GM18511 (cell line): ENCODE results near the gene MST1.

Experiments
- ATAC-seq: cut with Tn5 transposase; IDR thresholded peaks from one replicate; pipeline ENCODE4 v1.9.1; 2021; ENCODE audit warnings: mild to moderate bottlenecking, moderate library complexity; ENCODE audit not compliant: unreplicated experiment

The MST1 gene

DNA sequence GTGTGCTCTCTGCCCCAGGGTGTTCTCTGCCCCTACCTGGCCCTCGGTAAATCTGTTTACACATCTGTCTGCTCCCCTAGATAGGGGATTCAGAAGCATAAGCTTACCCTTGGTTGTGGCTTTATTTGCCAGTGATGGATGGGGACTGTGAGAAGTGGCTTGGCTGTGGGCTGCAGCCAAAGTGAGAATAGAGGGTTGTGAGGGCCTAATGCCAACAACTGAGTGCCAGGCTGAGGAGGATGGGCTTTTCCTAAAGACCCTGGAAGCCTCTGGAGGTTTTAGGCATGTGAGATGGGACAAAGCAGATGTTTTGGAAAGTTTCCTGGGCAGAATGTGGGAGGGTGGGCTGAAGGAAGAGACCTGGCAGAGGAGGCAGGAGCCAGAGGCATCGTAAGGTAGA, 30.6 kb downstream of the MST1 start:
- ATAC-seq: no peak

DNA sequence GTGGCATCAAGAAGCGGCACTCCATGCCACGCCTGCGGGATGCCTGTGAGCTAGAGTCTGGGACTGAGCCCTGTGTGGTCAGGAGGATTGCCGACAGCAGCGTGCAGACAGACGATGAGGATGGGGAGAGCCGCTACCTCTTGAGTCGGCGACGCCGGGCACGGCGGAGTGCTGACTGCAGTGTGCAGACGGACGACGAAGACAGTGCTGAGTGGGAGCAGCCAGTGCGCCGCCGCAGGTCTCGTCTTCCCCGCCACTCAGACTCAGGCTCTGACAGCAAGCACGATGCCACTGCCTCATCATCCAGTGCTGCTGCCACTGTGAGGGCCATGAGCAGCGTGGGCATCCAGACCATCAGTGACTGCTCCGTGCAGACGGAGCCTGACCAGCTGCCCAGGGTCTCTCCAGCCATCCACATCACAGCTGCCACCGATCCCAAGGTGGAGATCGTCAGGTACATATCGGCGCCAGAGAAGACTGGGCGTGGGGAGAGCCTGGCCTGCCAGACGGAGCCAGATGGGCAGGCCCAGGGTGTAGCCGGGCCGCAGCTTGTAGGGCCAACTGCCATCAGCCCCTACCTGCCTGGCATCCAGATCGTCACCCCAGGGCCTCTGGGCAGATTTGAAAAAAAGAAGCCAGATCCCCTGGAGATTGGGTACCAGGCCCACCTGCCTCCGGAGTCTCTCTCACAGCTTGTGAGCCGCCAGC, 31.9 kb downstream of the MST1 start:
- no peak for ATAC-seq

DNA sequence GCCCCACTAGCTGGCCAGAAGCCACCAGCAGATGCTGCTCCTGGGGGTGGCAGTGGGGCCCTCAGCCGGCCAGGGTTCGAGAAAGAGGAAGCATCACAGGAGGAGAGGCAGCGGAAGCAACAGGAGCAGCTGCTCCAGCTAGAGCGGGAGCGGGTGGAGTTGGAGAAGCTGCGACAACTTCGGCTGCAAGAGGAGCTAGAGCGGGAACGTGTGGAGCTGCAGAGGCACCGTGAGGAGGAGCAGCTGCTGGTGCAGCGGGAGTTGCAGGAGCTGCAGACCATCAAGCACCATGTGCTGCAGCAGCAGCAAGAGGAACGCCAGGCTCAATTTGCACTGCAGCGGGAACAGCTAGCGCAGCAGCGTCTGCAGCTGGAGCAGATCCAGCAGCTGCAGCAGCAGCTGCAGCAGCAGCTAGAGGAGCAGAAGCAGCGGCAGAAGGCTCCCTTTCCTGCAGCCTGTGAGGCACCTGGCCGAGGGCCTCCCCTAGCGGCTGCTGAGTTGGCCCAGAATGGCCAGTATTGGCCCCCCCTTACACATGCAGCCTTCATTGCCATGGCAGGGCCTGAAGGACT, 32.6 kb downstream of the MST1 start:
- no peak for ATAC-seq

DNA sequence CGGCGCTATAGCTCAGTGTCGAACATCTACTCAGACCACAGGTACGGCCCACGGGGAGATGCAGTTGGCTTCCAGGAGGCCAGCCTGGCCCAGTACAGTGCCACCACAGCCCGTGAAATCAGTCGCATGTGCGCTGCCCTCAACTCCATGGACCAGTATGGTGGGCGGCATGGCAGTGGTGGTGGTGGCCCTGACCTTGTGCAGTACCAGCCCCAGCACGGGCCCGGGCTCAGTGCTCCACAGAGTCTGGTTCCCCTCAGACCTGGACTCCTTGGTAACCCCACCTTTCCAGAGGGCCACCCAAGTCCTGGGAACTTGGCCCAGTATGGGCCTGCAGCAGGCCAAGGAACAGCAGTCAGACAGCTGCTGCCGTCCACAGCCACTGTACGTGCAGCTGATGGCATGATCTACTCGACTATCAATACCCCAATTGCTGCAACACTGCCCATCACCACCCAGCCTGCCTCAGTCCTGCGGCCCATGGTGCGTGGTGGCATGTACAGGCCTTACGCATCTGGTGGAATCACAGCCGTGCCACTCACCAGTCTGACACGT, 33.5 kb downstream of the MST1 start:
- no peak for ATAC-seq

DNA sequence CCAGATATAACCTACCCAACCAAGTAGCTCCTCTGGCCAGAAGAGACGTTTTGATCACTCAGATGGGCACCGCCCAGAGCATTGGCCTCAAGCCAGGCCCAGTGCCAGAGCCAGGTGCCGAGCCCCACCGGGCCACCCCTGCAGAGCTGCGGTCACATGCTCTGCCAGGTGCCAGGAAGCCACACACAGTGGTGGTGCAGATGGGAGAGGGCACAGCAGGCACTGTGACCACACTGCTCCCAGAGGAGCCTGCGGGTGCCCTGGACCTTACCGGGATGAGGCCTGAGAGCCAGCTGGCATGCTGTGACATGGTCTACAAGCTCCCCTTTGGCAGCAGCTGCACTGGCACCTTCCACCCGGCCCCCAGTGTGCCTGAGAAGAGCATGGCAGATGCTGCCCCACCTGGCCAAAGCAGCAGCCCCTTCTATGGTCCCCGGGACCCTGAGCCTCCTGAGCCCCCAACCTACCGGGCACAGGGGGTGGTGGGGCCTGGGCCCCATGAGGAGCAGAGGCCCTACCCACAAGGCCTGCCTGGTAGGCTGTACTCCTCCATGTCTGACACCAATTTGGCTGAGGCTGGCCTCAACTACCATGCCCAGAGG, 34.2 kb downstream of the MST1 start:
- ATAC-seq: no peak

DNA sequence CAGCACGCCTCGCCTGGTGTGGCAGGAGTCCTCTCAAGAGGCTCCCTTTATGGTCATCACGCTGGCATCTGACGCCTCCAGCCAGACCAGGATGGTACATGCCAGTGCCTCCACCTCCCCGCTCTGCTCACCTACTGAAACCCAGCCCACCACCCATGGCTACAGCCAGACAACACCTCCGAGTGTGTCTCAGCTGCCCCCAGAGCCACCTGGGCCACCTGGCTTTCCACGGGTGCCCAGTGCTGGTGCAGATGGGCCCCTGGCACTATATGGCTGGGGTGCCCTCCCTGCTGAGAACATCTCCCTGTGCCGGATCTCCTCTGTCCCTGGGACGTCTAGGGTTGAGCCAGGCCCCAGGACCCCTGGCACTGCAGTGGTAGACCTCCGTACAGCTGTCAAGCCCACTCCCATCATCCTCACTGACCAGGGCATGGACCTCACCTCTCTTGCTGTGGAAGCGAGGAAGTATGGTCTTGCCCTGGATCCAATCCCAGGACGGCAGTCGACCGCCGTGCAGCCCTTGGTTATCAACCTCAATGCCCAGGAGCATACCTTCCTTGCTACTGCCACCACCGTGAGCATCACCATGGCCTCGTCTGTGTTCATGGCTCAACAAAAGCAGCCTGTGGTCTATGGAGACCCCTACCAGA, 35.0 kb downstream of the MST1 start:
- no peak for ATAC-seq

DNA sequence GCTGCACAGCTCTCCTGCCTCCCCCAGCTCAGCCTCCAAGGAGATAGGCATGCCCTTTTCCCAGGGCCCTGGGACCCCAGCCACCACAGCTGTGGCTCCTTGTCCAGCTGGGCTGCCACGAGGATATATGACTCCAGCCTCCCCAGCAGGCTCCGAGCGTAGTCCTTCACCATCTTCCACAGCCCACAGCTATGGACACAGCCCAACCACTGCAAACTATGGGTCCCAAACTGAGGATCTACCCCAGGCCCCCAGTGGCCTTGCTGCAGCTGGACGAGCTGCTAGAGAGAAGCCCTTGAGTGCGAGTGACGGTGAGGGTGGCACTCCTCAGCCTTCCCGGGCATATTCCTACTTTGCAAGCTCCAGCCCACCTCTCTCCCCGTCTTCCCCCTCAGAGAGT, 35.7 kb downstream of the MST1 start:
- no peak for ATAC-seq

DNA sequence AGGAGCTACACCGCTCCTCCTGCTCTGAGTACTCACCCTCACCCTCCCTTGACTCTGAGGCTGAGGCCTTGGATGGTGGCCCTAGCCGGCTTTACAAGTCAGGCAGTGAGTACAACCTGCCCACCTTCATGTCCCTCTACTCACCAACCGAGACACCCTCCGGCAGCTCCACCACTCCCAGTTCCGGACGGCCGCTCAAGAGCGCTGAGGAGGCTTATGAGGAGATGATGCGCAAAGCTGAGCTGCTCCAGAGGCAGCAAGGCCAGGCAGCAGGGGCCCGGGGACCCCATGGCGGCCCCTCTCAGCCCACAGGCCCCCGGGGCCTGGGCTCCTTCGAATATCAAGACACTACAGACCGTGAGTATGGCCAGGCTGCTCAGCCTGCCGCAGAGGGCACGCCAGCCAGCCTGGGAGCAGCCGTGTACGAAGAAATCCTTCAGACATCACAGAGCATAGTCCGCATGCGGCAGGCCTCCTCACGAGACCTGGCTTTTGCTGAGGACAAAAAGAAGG, 36.3 kb downstream of the MST1 start:
- no peak for ATAC-seq

DNA sequence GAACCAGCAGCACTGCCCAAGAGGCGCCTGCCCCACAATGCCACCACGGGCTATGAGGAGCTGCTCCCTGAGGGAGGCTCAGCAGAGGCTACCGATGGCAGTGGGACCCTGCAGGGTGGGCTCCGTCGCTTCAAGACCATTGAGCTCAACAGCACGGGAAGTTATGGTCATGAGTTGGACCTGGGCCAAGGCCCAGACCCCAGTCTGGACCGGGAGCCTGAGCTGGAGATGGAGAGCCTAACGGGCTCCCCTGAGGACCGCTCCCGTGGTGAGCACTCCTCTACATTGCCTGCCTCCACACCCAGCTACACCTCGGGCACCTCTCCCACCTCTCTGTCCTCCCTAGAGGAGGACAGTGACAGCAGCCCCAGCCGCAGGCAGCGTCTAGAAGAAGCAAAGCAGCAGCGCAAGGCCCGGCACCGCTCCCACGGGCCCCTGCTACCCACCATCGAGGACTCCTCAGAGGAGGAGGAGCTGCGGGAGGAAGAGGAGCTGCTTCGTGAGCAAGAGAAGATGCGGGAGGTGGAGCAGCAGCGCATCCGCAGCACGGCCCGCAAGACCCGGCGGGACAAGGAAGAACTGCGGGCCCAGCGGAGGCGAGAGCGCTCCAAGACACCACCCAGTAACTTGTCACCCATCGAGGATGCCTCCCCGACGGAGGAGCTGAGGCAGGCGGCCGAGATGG, 36.9 kb downstream of the MST1 start:
- no peak for ATAC-seq

DNA sequence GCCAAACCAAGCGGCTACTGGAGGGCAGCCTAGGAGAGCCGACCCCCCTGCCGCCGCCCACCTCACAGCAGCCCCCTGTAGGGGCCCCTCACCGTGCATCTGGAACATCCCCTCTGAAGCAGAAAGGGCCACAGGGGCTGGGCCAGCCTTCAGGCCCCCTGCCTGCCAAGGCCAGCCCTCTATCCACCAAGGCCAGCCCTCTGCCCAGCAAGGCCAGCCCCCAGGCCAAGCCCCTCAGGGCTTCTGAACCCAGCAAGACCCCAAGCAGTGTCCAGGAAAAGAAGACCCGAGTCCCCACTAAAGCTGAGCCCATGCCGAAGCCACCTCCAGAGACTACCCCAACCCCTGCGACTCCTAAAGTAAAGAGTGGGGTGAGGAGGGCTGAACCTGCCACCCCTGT, 38.6 kb downstream of the MST1 start:
- ATAC-seq: no peak

DNA sequence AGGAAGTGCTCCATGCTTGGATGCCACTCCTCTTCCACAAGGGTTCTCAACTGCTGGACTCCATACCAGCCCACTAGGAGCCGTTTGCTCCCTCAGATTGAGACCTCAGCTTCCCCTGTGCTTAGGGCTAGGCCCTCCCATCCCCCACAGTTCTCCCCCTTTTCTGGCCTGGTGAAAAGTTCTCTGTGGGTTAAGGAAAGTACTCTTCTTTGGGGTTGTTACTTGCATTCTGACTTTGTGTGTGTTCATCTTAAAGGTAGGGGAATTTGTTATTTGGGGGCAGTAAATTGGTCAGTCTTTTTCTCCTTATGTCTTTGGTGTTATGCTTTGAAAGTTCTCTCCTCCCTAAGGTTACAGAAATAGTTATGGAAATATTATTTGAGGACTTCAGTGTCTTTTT, 39.1 kb downstream of the MST1 start:
- ATAC-seq: no peak

DNA sequence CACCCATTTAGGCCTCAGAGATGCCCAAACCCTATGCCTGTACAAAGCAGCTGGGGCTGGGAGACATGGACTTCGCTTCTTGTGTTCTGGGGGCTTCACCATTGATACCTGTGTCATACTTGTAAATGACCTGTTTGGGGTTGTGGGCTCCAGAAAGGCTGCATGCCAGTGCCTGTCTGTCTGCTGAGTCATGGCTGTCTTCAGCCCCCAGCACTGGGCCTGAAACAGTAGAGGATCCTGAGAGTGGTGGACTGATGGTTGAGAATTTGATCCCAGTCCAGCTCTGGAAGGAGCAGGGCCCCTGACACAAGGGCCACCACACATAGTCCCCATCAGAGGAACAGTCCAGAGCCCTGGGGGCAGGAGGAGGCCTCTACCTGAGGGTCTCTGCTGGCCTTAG, 39.7 kb downstream of the MST1 start:
- ATAC-seq: no peak

DNA sequence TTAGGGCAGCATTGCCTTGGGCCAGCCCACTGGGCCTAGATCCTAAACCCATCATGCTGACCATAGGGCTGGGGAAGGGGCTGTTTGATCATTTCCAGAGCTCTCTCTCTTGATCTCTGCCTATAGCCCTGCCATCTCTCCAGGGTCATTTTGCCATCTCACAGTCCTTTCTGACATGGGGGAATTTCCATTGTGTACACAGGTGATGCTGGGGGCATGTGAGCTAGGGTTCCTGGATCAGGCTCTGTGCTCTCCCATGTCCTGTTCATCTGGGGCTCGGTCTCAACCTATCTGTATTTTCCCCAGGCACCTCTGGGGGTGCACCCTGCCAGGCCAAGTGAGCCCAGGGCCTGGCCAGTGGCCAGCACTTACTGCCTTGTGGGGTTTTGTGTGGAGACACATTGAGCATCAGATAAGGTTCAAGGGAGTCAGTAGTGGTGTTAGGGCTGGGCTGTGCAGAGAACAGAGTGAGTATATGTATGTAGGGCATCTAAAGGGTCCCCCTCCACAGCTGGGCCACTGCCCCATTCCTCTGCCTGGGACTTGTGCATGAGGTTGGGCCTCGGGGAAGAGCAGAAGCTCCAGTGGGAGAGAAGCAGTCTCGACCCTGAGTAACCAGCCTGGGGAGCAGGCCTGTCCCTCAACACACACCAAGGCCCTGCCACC, 40.8 kb downstream of the MST1 start:
- ATAC-seq: no peak

DNA sequence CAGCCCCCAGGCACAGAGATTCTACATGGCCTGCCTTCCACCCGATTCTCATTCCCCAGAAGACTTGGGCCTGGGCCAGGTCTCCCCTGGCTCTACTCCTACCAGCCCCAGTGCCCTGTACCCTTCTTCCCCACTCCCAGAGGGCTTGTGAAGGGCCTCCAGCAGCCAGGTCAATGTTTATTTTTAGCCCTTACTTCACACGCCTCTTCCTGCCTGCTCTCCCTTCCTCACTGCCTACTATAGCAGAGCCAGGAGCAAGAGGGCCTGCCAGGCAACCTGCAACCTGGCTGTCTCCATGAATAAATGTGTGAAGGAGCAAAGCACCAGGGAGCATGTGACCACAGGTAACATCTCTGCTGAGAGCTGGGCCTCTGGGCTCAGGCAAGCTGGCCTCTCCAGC, 41.5 kb downstream of the MST1 start:
- no peak for ATAC-seq

DNA sequence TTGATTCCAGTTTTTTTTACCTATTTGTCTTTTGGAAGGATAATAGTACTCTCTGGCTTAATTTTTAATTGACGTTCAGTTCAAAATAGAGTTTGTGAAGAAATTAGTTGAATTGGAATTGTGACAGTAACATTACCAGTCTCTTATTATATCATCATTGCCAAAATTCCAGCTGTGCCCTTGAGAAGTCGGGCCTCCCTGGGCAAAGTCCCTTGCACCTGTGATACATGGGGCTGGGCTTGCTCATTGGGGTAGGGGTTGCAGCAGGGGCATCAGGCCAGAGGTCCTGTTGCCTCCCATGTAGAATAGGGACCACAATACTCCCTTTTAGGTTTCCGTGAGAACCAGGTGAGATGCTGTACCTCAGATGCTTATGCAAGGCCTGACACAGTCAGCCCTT, 43.0 kb downstream of the MST1 start:
- ATAC-seq: no peak

DNA sequence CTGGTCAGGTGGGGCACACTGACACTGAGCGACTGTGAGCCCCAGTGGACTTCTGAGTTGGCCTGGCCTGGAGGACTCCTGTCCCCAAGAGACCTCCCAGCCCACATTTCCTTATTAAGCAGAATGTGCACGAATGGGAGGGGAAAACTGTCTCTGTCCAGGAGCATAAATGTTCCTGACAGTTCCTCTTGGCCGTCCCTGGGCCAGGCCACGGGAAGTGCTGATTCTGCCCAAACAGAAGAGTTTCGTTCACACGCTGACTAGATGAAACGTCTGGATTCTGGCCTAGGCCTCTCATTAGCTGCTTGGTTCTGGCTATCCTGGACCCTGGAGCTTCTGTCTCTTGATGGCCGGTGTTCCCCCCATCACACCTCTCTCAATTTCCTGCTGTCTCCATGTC, 44.6 kb downstream of the MST1 start:
- ATAC-seq: no peak

DNA sequence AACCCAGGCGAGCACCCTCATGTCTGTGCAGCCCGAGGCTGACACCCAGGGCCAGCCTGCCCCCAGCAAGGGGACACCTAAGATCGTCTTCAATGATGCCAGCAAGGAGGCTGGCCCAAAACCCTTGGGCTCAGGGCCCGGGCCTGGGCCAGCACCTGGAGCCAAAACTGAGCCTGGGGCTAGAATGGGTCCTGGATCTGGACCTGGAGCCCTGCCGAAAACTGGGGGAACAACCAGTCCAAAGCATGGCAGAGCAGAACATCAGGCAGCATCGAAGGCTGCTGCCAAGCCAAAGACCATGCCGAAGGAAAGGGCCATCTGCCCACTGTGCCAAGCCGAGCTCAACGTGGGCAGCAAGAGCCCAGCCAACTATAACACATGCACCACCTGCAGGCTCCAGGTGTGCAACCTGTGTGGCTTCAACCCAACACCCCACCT, 46.5 kb downstream of the MST1 start:
- ATAC-seq: no peak

DNA sequence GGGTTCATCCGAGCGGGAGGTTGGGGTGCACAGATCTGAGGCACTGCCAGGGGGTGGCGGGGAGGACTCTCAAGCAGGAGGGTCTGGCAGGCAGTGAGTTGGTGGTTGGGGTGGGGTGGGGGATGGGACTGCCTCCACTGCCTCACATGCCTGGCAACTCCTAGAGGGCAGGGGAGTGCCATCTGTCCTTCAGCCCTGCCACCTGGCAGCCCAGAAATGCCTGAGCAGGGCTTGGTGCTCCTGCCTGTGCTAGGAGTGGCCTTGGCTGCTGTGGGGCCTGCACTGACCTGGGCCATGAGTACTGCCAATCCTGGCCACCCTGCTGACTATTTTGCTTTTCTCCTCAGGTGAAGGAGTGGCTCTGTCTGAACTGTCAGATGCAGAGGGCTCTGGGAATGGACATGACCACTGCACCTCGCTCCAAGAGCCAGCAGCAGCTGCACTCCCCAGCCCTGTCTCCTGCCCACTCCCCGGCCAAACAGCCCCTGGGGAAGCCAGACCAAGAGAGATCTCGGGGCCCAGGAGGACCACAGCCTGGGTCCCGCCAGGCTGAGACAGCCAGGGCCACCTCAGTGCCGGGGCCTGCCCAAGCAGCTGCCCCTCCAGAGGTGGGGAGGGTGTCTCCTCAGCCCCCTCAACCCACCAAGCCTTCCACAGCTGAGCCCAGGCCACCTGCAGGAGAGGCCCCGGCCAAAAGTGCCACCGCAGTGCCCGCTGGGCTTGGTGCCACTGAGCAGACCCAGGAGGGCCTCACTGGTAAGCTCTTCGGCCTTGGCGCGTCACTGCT, 47.2 kb downstream of the MST1 start:
- ATAC-seq: no peak

DNA sequence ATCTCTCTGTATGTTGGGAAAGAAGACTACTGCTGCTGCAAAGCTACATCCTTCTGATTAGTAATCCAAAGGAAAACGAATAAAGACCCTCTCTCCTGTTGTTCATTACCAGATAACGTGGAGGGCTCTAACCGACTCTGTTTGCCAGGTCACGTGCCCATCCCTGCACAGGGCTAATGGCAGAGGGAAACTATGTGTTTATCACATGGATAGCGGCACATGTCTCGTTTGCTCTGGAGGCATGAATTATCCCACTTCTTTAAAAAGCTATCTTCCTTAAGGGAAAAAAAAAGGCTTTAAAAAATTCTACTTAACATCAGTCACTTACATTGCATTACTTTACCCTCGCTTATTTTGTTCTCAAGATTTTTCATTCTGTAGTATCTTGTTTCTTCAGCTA, 48.0 kb downstream of the MST1 start:
- ATAC-seq: no peak

DNA sequence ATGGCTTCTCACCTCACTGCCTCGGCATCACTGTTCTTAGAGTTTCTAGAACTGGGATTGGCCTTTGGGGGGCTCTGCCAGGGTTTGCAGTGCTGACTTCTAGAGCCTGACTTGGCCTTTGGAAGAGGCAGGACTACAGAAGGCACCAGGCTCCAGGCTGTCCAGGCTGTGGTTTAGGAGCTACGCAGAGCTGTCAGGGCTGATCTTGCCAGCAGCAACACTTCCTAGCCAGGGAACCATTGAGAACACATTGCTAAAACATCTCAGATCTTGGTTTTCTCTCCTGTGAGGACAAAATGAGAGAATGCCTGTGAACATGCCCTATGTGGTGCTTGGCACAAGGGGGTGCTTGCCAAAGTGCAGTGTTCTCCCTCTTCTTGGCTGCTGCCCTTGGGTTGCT, 49.7 kb downstream of the MST1 start:
- no peak for ATAC-seq
